ENCODE measurements around the gene FBXO45. TPM values are rescaled to one million over a fixed set of nuclear protein-coding genes. Genes with fewer than 3 reads are reported as not detected.

The FBXO45 gene
- total and polyA plus RNA-seq, 4 donors = 3.1 to 7.9 (median 5.0) TPM

- intact Hi-C loops (cut with DNase I) = loop anchor here (10.0 kb wide), 1 partner anchor 274 kb away; no protein-coding TSS in a partner anchor
- DNase-seq (peak; percentile 75 to 94), ATAC-seq (ENCODE audit: low FRiP score) (peak; percentile 95)
- peak overlapping the region in 1 of 2 donors; percentile 28 for H3K4me3 ChIP-seq (ENCODE audit: low read length in 2 of 2)
- WGBS, 2 donors = 3 to 7% methylated on average over 52 of the region's 52 CpGs
- no peak overlapping the region for H3K27ac ChIP-seq (ENCODE audit: low read depth in 1 of 2, low read length in 2 of 2)
- no peaks in the 10 kb centered on the region for H3K36me3 ChIP-seq (ENCODE audit: control insufficient read depth in 1 of 2, insufficient read depth in 2 of 2, low read length in 1 of 2)
- no peaks in the 10 kb centered on the region for H3K9me3 ChIP-seq (ENCODE audit: control insufficient read depth, low read length)
- H3K27me3 ChIP-seq (ENCODE audit: control insufficient read depth in 1 of 2, insufficient read depth in 2 of 2, low read length in 1 of 2) = no peaks in the 10 kb centered on the region
- H3K4me1 ChIP-seq (ENCODE audit: control insufficient read depth in 1 of 2, insufficient read depth in 2 of 2, low read length in 2 of 2) = no peaks in the 10 kb centered on the region
These were observed 39.7 kb upstream of the FBXO45 start for GRCh38 chr3:196528639-196529233.

GRCh38 chr3:196531418-196531817 is 37.0 kb upstream of the FBXO45 start:
- DNase-seq = no peak
- Histone ChIP-seq H3K4me1 (ENCODE audit: control insufficient read depth in 1 of 2, insufficient read depth in 2 of 2, low read length in 2 of 2) (no peaks in the 10 kb centered on the region), H3K27ac (ENCODE audit: low read depth in 1 of 2, low read length in 2 of 2) (no peak overlapping the region), H3K9me3 (ENCODE audit: control insufficient read depth, low read length) (no peaks in the 10 kb centered on the region), H3K36me3 (ENCODE audit: control insufficient read depth in 1 of 2, insufficient read depth in 2 of 2, low read length in 1 of 2) (no peaks in the 10 kb centered on the region), H3K27me3 (ENCODE audit: control insufficient read depth in 1 of 2, insufficient read depth in 2 of 2, low read length in 1 of 2) (no peaks in the 10 kb centered on the region), H3K4me3 (ENCODE audit: low read length in 2 of 2) (no peak overlapping the region)
- WGBS, 2 donors = 90 to 91% methylated on average over 4 of the region's 4 CpGs
- intact Hi-C loops (cut with DNase I) = loop anchor here (10.0 kb wide), 1 partner anchor 153 kb away; no protein-coding TSS in a partner anchor
- no peak for ATAC-seq (ENCODE audit: low FRiP score)

GRCh38 chr3:196533260-196533681 is 35.2 kb upstream of the FBXO45 start:
- WGBS, 2 donors = 15% methylated on average over 14 of the region's 14 CpGs
- H3K36me3 ChIP-seq (ENCODE audit: control insufficient read depth in 1 of 2, insufficient read depth in 2 of 2, low read length in 1 of 2) = no peaks in the 10 kb centered on the region
- DNase-seq = no peak
- no peak overlapping the region for H3K4me3 ChIP-seq (ENCODE audit: low read length in 2 of 2)
- intact Hi-C loops (cut with DNase I) = loop anchor here (10.0 kb wide), 1 partner anchor 152 kb away; no protein-coding TSS in a partner anchor
- H3K9me3 ChIP-seq (ENCODE audit: control insufficient read depth, low read length) = no peaks in the 10 kb centered on the region
- H3K27ac ChIP-seq (ENCODE audit: low read depth in 1 of 2, low read length in 2 of 2) = no peak overlapping the region
- no peaks in the 10 kb centered on the region for H3K27me3 ChIP-seq (ENCODE audit: control insufficient read depth in 1 of 2, insufficient read depth in 2 of 2, low read length in 1 of 2)
- no peaks in the 10 kb centered on the region for H3K4me1 ChIP-seq (ENCODE audit: control insufficient read depth in 1 of 2, insufficient read depth in 2 of 2, low read length in 2 of 2)
- ATAC-seq (ENCODE audit: low FRiP score) = no peak

GRCh38 chr3:196537319-196537984 is 31.0 kb upstream of the FBXO45 start:
- no peak overlapping the region for H3K27ac ChIP-seq (ENCODE audit: low read depth in 1 of 2, low read length in 2 of 2)
- no peak overlapping the region for H3K4me3 ChIP-seq (ENCODE audit: low read length in 2 of 2)
- intact Hi-C loops (cut with DNase I) = loop anchor here (10.0 kb wide), 1 partner anchor 147 kb away; no protein-coding TSS in a partner anchor
- no peaks in the 10 kb centered on the region for H3K27me3 ChIP-seq (ENCODE audit: control insufficient read depth in 1 of 2, insufficient read depth in 2 of 2, low read length in 1 of 2)
- no peak for ATAC-seq (ENCODE audit: low FRiP score)
- H3K4me1 ChIP-seq (ENCODE audit: control insufficient read depth in 1 of 2, insufficient read depth in 2 of 2, low read length in 2 of 2) = no peaks in the 10 kb centered on the region
- WGBS, 2 donors = 36 to 39% methylated on average over 18 of the region's 18 CpGs
- no peak for DNase-seq
- H3K9me3 ChIP-seq (ENCODE audit: control insufficient read depth, low read length) = no peaks in the 10 kb centered on the region
- H3K36me3 ChIP-seq (ENCODE audit: control insufficient read depth in 1 of 2, insufficient read depth in 2 of 2, low read length in 1 of 2) = no peaks in the 10 kb centered on the region

- WGBS, 2 donors = 55 to 70% methylated on average over 6 of the region's 6 CpGs
- no peaks in the 10 kb centered on the region for H3K36me3 ChIP-seq (ENCODE audit: control insufficient read depth in 1 of 2, insufficient read depth in 2 of 2, low read length in 1 of 2)
- no peak overlapping the region for H3K27ac ChIP-seq (ENCODE audit: low read depth in 1 of 2, low read length in 2 of 2)
- no peaks in the 10 kb centered on the region for H3K4me1 ChIP-seq (ENCODE audit: control insufficient read depth in 1 of 2, insufficient read depth in 2 of 2, low read length in 2 of 2)
- DNase-seq (no peak), ATAC-seq (ENCODE audit: low FRiP score) (no peak)
- H3K27me3 ChIP-seq (ENCODE audit: control insufficient read depth in 1 of 2, insufficient read depth in 2 of 2, low read length in 1 of 2) = no peaks in the 10 kb centered on the region
- intact Hi-C loops (cut with DNase I) = no loop called here
- no peaks in the 10 kb centered on the region for H3K9me3 ChIP-seq (ENCODE audit: control insufficient read depth, low read length)
- H3K4me3 ChIP-seq (ENCODE audit: low read length in 2 of 2) = no peak overlapping the region
These were observed 26.6 kb upstream of the FBXO45 start for GRCh38 chr3:196541684-196542445.

GRCh38 chr3:196544491-196544992 is 23.9 kb upstream of the FBXO45 start:
- Histone ChIP-seq H3K36me3 (ENCODE audit: control insufficient read depth in 1 of 2, insufficient read depth in 2 of 2, low read length in 1 of 2) (no peaks in the 10 kb centered on the region), H3K4me1 (ENCODE audit: control insufficient read depth in 1 of 2, insufficient read depth in 2 of 2, low read length in 2 of 2) (no peaks in the 10 kb centered on the region), H3K27me3 (ENCODE audit: control insufficient read depth in 1 of 2, insufficient read depth in 2 of 2, low read length in 1 of 2) (no peaks in the 10 kb centered on the region), H3K9me3 (ENCODE audit: control insufficient read depth, low read length) (no peaks in the 10 kb centered on the region), H3K27ac (ENCODE audit: low read depth in 1 of 2, low read length in 2 of 2) (no peak overlapping the region), H3K4me3 (ENCODE audit: low read length in 2 of 2) (no peak overlapping the region)
- DNase-seq (no peak), ATAC-seq (ENCODE audit: low FRiP score) (no peak)
- WGBS, 2 donors = 93 to 95% methylated on average over 2 of the region's 2 CpGs
- intact Hi-C loops (cut with DNase I) = no loop called here

- H3K27me3 ChIP-seq (ENCODE audit: control insufficient read depth in 1 of 2, insufficient read depth in 2 of 2, low read length in 1 of 2) = no peaks in the 10 kb centered on the region
- ATAC-seq (ENCODE audit: low FRiP score) (no peak), DNase-seq (no peak)
- 63 to 74% methylated on average over 5 of the region's 5 CpGs for WGBS, 2 donors
- H3K36me3 ChIP-seq (ENCODE audit: control insufficient read depth in 1 of 2, insufficient read depth in 2 of 2, low read length in 1 of 2) = no peaks in the 10 kb centered on the region
- H3K4me3 ChIP-seq (ENCODE audit: low read length in 2 of 2) = no peak overlapping the region
- H3K4me1 ChIP-seq (ENCODE audit: control insufficient read depth in 1 of 2, insufficient read depth in 2 of 2, low read length in 2 of 2) = no peaks in the 10 kb centered on the region
- no peak overlapping the region for H3K27ac ChIP-seq (ENCODE audit: low read depth in 1 of 2, low read length in 2 of 2)
- intact Hi-C loops (cut with DNase I) = no loop called here
- H3K9me3 ChIP-seq (ENCODE audit: control insufficient read depth, low read length) = no peaks in the 10 kb centered on the region
These were observed 21.9 kb upstream of the FBXO45 start for GRCh38 chr3:196546537-196546936.

GRCh38 chr3:196547067-196547466 is 21.4 kb upstream of the FBXO45 start:
- no peaks in the 10 kb centered on the region for H3K4me1 ChIP-seq (ENCODE audit: control insufficient read depth in 1 of 2, insufficient read depth in 2 of 2, low read length in 2 of 2)
- WGBS, 2 donors = 92 to 94% methylated on average over 2 of the region's 2 CpGs
- intact Hi-C loops (cut with DNase I) = no loop called here

More at GRCh38 chr3:196547067-196547466, 21.4 kb upstream of the FBXO45 start:
- H3K27ac ChIP-seq (ENCODE audit: low read depth in 1 of 2, low read length in 2 of 2) = no peak overlapping the region
- no peaks in the 10 kb centered on the region for H3K27me3 ChIP-seq (ENCODE audit: control insufficient read depth in 1 of 2, insufficient read depth in 2 of 2, low read length in 1 of 2)
- DNase-seq (no peak), ATAC-seq (ENCODE audit: low FRiP score) (no peak)
- H3K9me3 ChIP-seq (ENCODE audit: control insufficient read depth, low read length) = no peaks in the 10 kb centered on the region
- H3K4me3 ChIP-seq (ENCODE audit: low read length in 2 of 2) = no peak overlapping the region
- no peaks in the 10 kb centered on the region for H3K36me3 ChIP-seq (ENCODE audit: control insufficient read depth in 1 of 2, insufficient read depth in 2 of 2, low read length in 1 of 2)
